GM19324 (cell line): ENCODE measurements around the gene KIF26B.

Experiments
- ATAC-seq: cut with Tn5 transposase; IDR thresholded peaks from one replicate; pipeline ENCODE4 v1.9.1; 2021; ENCODE audit warnings: mild to moderate bottlenecking, moderate library complexity; ENCODE audit not compliant: unreplicated experiment, low FRiP score

Gene KIF26B

GRCh38 chr1:245234217-245235081, 79.7 kb downstream of the KIF26B start:
- no peak for ATAC-seq

- ATAC-seq = no peak
These were observed 80.4 kb downstream of the KIF26B start for GRCh38 chr1:245235156-245235555.

GRCh38 chr1:245240648-245241165, 85.9 kb downstream of the KIF26B start:
- no peak for ATAC-seq

- no peak for ATAC-seq
These were observed 86.8 kb downstream of the KIF26B start for GRCh38 chr1:245241526-245242130.

GRCh38 chr1:245242989-245243388, 88.2 kb downstream of the KIF26B start:
- ATAC-seq = no peak

GRCh38 chr1:245245021-245245667, 90.4 kb downstream of the KIF26B start:
- ATAC-seq = no peak

- ATAC-seq = no peak
These were observed 91.6 kb downstream of the KIF26B start for GRCh38 chr1:245246433-245246832.

- ATAC-seq = no peak
These were observed 92.6 kb downstream of the KIF26B start for GRCh38 chr1:245247356-245247755.

GRCh38 chr1:245247801-245248200, 93.0 kb downstream of the KIF26B start:
- no peak for ATAC-seq

GRCh38 chr1:245248231-245248731, 93.5 kb downstream of the KIF26B start:
- ATAC-seq = no peak

GRCh38 chr1:245255783-245256182, 101.0 kb downstream of the KIF26B start:
- no peak for ATAC-seq

- no peak for ATAC-seq
These were observed 101.7 kb downstream of the KIF26B start for GRCh38 chr1:245256528-245256927.

GRCh38 chr1:245258271-245258920, 103.6 kb downstream of the KIF26B start:
- ATAC-seq = no peak

GRCh38 chr1:245260110-245260882, 105.5 kb downstream of the KIF26B start:
- no peak for ATAC-seq

- no peak for ATAC-seq
These were observed 106.1 kb downstream of the KIF26B start for GRCh38 chr1:245260883-245261282.

- ATAC-seq = no peak
These were observed 107.0 kb downstream of the KIF26B start for GRCh38 chr1:245261786-245262185.

GRCh38 chr1:245263529-245264095, 108.8 kb downstream of the KIF26B start:
- ATAC-seq = no peak

GRCh38 chr1:245264226-245264625, 109.4 kb downstream of the KIF26B start:
- ATAC-seq = no peak

GRCh38 chr1:245266105-245266504, 111.3 kb downstream of the KIF26B start:
- ATAC-seq = no peak
